Mesangial cell (primary cell): ENCODE measurements around the gene BTNL3. TPM values are rescaled to one million over a fixed set of nuclear protein-coding genes. Genes with fewer than 3 reads are reported as not detected.

Experiments used
- total RNA-seq: library from RNA; depleted of rRNA; stranded (reverse); fragments of >200 nt; gene quantifications from 2 replicates; pipeline ENCODE4 v1.2.3, GENCODE V29; 2015

Gene BTNL3
- total RNA-seq = not detected in 2 replicates

GRCh38 chr5:180988592-180988991, at the start of gene BTNL3:
BTNL3 (plus strand) TSS chr5:180988846; CDS start chr5:180989029, 183 bp downstream.

GRCh38 chr5:181039931-181040630, 51.4 kb downstream of the BTNL3 start, which contains the start of gene BTNL9:
BTNL9 (plus strand) TSS chr5:181040266; CDS start chr5:181045490, 5,224 bp downstream.

Other genes starting within 250 kb of the BTNL3 start
- not detected in 2 replicates for gene OR2Y1, start 248.8 kb upstream of the BTNL3 start, total RNA-seq
- gene MGAT1, start 186.0 kb upstream of the BTNL3 start, total RNA-seq = 90.4 and 106 TPM in 2 replicates
- 3.1 and 11.2 TPM in 2 replicates for gene ZFP62, start 127.6 kb upstream of the BTNL3 start, total RNA-seq
- not detected in 2 replicates for gene BTNL8, start 89.7 kb upstream of the BTNL3 start, total RNA-seq
- not detected in 2 replicates for gene BTNL9, start 51.4 kb downstream of the BTNL3 start, total RNA-seq
- gene OR2V1, start 142.3 kb downstream of the BTNL3 start, total RNA-seq = not detected in 2 replicates
- not detected in 2 replicates for gene OR2V2, start 158.7 kb downstream of the BTNL3 start, total RNA-seq
- 4.1 and 8.8 TPM in 2 replicates for gene TRIM7, start 216.3 kb downstream of the BTNL3 start, total RNA-seq
- 9.1 and 11.2 TPM in 2 replicates for gene TRIM41, start 234.4 kb downstream of the BTNL3 start, total RNA-seq